ENCODE data around the gene TTC31.

The TTC31 gene

DNA sequence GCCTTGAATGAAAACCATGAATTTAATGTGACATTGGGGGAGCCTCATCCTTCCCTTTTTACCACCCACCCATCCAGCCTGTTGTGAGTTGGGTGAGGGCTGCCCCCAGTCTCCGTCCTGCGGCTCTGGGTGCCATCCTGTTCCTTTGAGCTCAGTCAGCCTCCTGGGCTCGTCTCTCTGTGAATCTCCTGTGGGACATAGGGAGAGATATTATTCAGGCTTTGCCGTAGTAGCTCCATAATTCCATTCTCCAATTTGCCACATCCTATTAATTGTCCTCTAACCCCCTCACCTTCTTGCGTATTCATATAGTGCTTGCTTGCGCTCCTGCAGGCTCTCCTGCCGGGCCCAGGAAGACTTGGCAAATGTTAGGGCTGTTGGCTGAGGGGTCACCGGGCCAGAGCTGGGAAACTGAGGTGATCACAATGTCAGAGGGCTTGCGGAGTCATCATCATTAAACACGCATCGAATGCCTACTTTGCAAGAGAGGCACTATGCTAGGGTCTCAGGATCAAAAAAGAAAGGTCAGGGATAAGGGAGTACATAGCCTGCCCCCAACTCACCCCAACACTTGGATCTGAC, 43.9 kb downstream of the TTC31 start:
- DNase-seq (ENCODE audit: low read depth) = no peak

DNA sequence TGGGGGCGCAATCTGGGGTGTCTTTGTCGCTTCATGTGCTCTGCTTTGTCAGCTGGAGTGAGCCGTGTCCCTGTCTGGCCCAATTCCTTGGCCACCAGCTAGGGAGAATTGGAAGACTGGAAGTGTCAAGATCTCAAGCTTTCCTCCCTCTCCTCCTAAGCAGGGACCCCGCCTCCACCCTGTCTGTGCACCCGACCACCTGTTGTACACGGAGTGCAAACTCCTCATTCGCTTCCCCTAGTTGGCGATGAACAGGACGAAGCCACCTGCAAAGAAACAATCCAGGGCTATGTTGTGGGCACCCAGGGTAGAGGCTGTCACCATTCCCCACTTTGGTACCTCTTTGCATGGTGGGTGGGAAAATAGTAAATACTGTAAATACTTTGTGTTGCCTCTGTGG, 44.9 kb downstream of the TTC31 start:
- no peak for DNase-seq (ENCODE audit: low read depth)

- no peak for DNase-seq (ENCODE audit: low read depth)
Measured at GRCh38 chr2:74528600-74529356, 45.9 kb downstream of the TTC31 start.

- peak; percentile 99 for DNase-seq (ENCODE audit: low read depth)
Measured at GRCh38 chr2:74529357-74530238, 46.7 kb downstream of the TTC31 start, which contains the start of the genes AUP1 and HTRA2. AUP1 (minus strand) TSS chr2:74529706; CDS start chr2:74529629, 77 bp downstream. HTRA2 (plus strand) TSS chr2:74529933; CDS start chr2:74530007, 74 bp downstream.

DNA sequence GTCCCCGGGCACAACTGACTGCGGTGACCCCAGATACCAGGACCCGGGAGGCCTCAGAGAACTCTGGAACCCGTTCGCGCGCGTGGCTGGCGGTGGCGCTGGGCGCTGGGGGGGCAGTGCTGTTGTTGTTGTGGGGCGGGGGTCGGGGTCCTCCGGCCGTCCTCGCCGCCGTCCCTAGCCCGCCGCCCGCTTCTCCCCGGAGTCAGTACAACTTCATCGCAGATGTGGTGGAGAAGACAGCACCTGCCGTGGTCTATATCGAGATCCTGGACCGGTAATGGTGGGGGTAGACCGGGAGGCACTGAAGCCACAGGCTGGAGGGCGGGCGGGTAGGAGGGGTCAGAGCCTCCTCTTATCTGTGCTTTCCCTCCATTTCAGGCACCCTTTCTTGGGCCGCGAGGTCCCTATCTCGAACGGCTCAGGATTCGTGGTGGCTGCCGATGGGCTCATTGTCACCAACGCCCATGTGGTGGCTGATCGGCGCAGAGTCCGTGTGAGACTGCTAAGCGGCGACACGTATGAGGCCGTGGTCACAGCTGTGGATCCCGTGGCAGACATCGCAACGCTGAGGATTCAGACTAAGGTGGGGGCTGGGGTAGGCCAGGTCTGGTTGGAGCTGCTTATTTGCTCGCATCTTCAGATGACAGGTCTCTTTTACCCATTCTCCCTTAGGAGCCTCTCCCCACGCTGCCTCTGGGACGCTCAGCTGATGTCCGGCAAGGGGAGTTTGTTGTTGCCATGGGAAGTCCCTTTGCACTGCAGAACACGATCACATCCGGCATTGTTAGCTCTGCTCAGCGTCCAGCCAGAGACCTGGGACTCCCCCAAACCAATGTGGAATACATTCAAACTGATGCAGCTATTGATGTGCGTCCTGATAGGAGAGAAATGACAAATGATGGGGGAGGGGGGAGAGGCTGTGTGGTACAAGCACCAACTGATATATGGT, 47.6 kb downstream of the TTC31 start:
- peak; percentile 7 for DNase-seq (ENCODE audit: low read depth)

DNA sequence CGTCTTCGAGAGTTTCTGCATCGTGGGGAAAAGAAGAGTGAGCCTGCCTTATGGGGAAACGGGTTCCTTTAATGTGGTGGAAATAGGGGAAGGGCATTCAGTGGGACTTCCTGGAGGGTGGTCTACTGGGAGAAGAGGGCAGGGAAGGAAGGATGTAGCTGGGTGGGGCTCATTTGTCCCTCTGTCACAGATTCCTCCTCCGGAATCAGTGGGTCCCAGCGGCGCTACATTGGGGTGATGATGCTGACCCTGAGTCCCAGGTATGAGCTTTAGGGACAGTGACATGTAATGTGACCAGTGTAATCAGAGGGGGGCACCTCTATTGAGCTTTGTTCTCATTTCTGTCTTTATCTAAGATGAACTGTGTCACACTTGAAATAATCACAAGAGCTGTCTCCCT, 48.8 kb downstream of the TTC31 start:
- no peak for DNase-seq (ENCODE audit: low read depth)

DNA sequence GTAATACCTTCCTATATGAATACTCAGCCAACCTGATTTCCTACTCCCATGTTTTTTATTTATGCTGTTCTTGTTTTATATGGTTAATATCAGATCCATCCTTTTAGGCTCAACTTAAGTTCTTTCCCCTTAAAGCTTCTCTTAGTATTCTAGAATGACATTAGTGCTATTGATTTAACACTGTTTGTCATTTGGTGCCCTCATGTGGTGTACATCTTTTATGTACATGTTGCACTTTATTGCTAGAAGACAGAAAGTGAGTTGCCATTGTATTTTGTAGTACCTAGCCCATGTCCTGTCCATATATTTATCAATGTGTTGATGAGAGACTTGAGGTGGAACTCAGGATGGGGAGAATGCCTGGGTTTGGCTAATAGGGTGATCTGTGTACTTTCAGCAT, 49.3 kb downstream of the TTC31 start:
- peak; percentile 39 for DNase-seq (ENCODE audit: low read depth)

DNA sequence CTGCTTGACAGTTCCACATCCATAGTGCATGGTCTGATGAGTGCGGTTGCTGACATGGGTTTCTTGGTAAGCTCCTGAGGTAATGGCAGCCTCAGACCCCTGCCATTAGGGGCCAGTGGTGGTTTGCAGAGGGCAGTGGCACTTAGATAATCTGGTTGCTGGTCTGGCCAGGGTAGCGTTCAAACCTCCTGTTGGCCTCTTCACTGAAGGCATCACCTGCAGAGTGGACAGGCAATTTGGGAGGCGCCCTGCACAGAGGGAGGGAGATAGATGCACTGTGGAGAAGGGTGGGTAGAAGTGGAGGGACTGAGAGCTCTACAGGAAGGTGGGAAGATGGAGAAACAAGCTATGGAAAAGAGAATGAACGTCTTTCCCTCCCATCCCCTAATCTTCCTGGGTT, 50.6 kb downstream of the TTC31 start:
- no peak for DNase-seq (ENCODE audit: low read depth)

DNA sequence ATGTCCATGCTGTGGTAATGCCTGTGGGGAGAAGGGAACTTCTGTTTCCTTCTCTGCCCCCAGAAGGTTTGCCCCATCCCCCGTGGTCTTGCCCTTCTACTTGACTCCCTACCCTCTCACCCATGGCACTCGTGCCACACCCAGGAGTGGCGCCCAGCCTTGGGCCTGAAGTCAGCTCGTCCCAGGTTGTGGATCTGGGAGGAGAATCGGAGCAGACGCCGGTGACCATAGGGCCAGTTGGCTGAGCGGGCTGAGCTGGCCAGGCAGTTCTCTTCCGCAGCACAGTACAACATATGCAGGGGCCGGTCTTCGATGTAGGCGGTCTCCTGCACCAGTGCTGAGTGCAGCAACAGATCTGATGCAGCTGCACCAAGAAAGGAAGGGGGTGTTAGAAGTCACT, 51.5 kb downstream of the TTC31 start:
- DNase-seq (ENCODE audit: low read depth) = no peak

DNA sequence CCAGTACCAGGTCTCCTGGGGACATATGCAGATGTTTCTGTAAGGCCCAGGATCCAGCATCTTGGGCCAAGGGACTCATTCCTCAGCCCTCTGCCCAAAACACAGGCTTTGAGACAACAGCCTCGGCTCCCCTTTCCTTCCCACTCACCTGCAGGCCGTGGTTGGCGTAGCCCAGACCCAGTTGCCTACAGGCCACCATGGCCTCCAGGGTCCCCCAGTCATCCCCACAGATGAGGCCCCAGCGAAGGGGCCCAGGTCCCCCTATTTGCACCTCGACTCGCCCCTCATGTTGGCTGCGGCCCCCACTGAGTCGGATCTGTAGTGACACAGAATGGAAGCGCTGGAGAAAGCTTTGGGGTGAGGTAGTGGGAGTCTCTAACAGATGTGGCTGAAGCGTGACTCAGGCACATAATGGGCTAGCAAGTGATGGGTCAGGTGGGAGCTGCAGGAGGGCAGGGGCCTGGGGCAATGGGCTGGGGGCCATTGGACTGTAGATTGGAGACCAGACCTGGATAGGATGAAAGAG, 52.6 kb downstream of the TTC31 start:
- no peak for DNase-seq (ENCODE audit: low read depth)

DNA sequence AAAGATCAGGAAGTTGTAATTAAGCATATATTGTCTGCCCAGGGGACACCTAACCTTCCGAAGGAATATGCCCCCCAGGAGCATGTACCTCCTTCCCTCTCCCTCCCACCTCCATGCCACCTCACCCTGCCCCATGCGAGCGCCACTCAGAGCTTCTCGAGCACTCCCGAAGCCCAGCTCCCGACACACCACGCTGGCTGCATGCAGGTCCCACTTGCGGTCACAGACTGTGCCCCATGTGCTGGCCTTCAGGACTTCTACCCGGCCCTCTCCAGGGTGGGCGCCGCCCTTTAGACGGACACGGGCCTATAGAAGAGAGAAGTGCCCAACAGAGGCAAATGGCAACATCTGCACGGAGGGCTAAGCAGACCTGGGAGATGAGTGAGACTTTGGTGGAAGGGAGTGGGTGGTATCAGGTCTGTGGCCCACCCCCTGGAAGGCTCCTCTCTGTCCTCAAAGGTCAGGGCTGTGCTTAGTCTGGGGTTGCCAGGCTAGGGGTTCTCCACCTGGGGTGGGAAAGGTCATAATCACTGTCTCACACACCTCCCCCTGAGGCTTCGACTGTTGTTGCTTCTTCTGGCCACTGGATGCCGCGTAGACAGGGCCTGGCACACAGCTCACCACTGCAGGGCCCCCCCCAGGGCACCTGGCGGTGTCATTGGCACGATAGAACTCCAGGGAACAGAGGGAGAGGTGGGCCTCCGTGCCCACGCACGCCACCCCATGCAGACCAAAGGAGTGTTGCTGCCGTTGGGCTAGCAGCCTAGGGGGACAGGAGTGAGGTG, 53.5 kb downstream of the TTC31 start:
- no peak for DNase-seq (ENCODE audit: low read depth)

- no peak for DNase-seq (ENCODE audit: low read depth)
Measured at GRCh38 chr2:74537140-74537539, 54.3 kb downstream of the TTC31 start.

DNA sequence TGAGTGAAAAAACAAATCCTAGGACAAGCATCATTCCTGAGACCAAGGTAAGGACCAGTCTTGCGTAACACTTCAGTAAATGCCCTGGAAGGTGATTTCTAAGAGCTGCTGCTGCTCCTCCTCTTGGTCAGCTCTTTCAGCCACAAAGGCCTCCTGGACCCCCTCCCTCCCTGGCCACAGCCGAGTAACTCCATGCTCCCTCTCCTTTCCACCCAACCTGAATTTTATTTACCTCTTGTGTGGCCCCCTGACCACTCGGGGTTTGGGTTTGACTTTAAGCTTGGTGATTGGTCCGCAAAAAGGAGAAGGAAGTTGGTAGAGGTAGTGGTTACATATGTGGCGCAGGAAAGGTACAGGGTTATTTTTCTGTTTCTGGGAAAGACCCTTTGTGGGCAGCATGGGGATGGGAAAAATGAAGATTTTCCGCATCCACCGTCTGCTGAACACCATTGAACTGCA, 56.0 kb downstream of the TTC31 start:
- DNase-seq (ENCODE audit: low read depth) = no peak

DNA sequence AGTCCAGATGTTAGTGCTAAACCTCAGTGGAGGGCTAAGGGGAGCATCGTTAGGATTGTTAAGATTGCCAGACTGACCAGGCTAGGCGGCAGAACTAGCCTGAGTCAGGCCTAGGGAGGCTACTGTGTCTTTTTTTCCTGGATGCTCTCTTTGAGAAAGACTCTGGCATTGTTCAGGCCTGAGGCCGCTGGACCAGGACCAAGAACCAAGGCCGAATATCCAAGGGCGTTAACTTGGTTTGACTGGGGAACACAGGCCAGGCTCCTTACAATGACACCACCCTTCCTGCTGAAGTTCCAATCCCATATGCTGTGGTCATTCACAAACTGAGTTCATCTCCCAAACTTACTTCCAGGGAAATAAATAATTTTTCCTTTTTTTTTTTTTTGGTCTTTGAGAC, 57.4 kb downstream of the TTC31 start:
- no peak for DNase-seq (ENCODE audit: low read depth)

GRCh38 chr2:74542978-74543377, 60.1 kb downstream of the TTC31 start:
- no peak for DNase-seq (ENCODE audit: low read depth)
